ENCODE data around the gene MARVELD2.
A peak's percentile ranks its signal among the peaks of the same experiment; 100 is the strongest.

The MARVELD2 gene

DNA sequence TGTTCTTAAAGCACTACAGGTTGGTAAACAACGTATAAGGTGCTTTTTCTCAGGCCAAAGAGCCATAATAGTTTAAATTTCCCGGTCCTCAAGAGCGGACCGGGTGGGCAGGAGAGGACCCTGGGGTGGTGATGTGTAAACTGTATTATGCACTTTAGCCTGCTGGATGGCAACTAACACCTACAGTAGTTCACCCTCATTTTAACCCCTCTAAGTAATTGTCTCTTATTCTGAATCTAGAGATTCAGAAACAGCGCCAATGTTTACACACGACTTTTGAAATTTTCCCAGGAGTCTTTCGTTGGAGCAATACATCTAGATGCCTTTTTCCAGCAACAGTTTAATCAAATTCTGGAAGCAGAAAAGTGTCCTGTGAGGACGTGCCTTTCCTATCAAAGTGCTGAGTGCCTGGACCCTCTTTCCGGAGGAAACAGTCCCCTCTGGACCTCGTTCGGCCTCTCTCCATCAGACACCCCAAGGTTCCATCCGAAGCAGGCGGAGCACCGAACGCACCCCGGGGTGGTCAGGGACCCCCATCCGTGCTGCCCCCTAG is 77.0 kb downstream of the MARVELD2 start:
- H3K27ac ChIP-seq: peak overlapping the region; percentile 33; the same call in 1 of the 2 replicates
- TF ChIP-seq, protein P1, sequence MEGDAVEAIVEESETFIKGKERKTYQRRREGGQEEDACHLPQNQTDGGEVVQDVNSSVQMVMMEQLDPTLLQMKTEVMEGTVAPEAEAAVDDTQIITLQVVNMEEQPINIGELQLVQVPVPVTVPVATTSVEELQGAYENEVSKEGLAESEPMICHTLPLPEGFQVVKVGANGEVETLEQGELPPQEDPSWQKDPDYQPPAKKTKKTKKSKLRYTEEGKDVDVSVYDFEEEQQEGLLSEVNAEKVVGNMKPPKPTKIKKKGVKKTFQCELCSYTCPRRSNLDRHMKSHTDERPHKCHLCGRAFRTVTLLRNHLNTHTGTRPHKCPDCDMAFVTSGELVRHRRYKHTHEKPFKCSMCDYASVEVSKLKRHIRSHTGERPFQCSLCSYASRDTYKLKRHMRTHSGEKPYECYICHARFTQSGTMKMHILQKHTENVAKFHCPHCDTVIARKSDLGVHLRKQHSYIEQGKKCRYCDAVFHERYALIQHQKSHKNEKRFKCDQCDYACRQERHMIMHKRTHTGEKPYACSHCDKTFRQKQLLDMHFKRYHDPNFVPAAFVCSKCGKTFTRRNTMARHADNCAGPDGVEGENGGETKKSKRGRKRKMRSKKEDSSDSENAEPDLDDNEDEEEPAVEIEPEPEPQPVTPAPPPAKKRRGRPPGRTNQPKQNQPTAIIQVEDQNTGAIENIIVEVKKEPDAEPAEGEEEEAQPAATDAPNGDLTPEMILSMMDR (IDR thresholded peaks at IDR 0.05; ENCODE audit: low read depth, low read length): 0 out of 2 replicates have a peak, but pooled peaks have one; percentile 9
- DNase-seq: no peak
- peak overlapping the region; percentile 87 for H3K4me3 ChIP-seq (ENCODE audit: low read depth, low read length)
- no peaks in the 10 kb centered on the region for H3K27me3 ChIP-seq (ENCODE audit: insufficient read depth, low read depth, severe bottlenecking)
- H3K9me3 ChIP-seq (ENCODE audit: severe bottlenecking): no peaks in the 10 kb centered on the region
- peaks cover 3% of the 10 kb centered on the region; the same call in 1 of the 2 replicates for H3K36me3 ChIP-seq

DNA sequence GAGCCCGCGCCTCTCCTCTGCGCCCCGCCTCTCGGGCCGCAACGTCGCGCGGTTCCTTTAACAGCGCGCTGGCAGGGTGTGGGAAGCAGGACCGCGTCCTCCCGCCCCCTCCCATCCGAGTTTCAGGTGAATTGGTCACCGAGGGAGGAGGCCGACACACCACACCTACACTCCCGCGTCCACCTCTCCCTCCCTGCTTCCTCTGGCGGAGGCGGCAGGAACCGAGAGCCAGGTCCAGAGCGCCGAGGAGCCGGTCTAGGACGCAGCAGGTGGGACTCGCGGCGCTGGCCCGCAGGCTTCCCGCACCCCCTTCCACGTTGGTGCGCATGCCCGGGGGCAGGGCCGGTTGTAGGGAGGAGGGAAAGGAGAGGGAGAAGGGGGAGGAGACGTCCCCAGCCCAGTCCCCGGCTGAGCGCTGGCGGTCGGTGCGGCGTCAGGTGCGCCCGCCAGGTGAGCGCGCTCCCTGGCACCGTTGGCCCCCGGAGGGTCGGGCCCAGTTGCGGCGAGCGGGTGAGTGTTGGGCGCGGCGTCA is 77.5 kb downstream of the MARVELD2 start, which contains the start of gene OCLN:
OCLN (plus strand) TSS at position 400 of the 532 bp plus-strand sequence. CDS start 11,455 bp downstream, outside the sequence.
- peak; percentile 89 for DNase-seq
- H3K27ac ChIP-seq: peak within 1 kb of the TSS; percentile 33; the same call in 1 of the 2 replicates
- H3K36me3 ChIP-seq: peaks cover 3% of the 10 kb centered on the region; the same call in 1 of the 2 replicates
- TF ChIP-seq, protein P1 (IDR thresholded peaks at IDR 0.05; ENCODE audit: low read depth, low read length): no peak
- peak within 1 kb of the TSS; percentile 87 for H3K4me3 ChIP-seq (ENCODE audit: low read depth, low read length)
- H3K27me3 ChIP-seq (ENCODE audit: insufficient read depth, low read depth, severe bottlenecking): no peaks in the 10 kb centered on the region
- H3K9me3 ChIP-seq (ENCODE audit: severe bottlenecking): no peaks in the 10 kb centered on the region

DNA sequence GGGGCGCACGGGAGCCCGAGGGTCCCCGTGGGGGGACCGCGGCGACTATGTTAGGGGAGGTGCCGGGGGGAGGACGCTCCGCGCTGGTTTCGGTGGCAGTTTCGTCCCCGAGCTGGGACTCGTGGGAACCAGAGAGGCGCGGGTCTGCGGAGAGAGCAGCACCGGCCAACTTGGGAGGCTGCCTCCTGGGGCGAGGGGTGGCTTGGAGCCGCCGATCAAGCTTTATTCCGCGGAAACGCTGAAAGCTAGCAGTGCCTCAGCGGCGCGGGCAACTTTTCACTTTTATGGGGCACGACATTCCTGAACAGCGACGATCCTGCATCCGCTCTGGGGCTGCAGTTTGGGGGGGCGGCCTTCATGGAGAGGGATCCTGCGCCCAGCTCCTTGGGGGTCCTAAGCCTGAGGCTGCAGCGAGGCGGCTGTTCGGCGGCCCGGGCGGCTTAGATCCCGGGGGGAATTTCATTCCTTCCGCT is 78.0 kb downstream of the MARVELD2 start:
- TF ChIP-seq, protein P1 (IDR thresholded peaks at IDR 0.05; ENCODE audit: low read depth, low read length): no peak
- Histone ChIP-seq H3K27me3 (ENCODE audit: insufficient read depth, low read depth, severe bottlenecking) (no peaks in the 10 kb centered on the region), H3K4me3 (ENCODE audit: low read depth, low read length) (peak overlapping the region; percentile 87), H3K9me3 (ENCODE audit: severe bottlenecking) (no peaks in the 10 kb centered on the region), H3K36me3 (peaks cover 3% of the 10 kb centered on the region; the same call in 1 of the 2 replicates), H3K27ac (no peak overlapping the region)
- DNase-seq: peak; percentile 43

DNA sequence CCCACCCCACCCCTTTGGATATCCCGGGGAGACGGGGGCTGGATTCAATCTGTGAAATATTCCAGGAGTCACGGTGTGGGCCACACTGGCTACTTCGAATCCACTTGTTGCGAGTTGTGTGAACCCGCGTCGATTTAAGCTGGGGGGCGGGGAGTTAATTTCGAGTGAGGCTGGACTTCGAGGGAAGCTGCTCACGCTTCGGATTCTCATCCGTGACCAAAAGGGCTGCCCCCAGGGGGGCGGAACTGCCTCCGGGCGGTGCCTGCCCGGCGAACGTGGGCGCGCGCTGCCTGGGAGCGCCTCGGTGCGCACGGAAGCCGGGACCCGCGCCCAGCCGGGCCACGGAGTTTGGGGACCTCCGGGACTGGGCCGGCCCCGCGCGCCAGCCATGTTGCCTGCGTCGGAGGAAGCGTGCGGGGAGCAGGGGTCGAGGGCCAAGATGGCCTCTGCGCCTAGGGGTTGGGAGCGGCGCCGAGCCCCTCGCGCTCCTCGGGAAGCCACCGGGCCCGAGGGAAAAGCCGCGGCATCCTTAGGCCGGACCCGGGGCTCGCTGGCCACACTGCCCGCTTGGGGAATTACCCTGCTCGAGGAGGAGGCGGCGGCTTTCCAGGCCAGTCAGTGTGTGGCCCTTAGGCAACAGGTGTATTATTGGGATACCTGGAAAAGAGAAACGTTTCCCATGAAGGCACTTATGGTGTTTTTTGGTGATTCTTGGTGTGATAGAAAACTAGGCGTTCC is 78.6 kb downstream of the MARVELD2 start:
- TF ChIP-seq, protein P1 (IDR thresholded peaks at IDR 0.05; ENCODE audit: low read depth, low read length): no peak
- H3K27me3 ChIP-seq (ENCODE audit: insufficient read depth, low read depth, severe bottlenecking): no peaks in the 10 kb centered on the region
- H3K9me3 ChIP-seq (ENCODE audit: severe bottlenecking): no peaks in the 10 kb centered on the region
- H3K27ac ChIP-seq: peak overlapping the region; percentile 30; the same call in 1 of the 2 replicates
- H3K36me3 ChIP-seq: peaks cover 3% of the 10 kb centered on the region; the same call in 1 of the 2 replicates
- peak overlapping the region; percentile 87 for H3K4me3 ChIP-seq (ENCODE audit: low read depth, low read length)
- DNase-seq: peak; percentile 55

All from WERI-Rb-1 (cell line).